ENCODE measurements around the gene TLCD3A. TPM values are rescaled to one million over a fixed set of nuclear protein-coding genes. Genes with fewer than 3 reads are reported as not detected.

Gene TLCD3A
- polyA plus RNA-seq, 1 of the 3 experiments (the other 2 are of a cell fraction), result 31.7 TPM

DNA sequence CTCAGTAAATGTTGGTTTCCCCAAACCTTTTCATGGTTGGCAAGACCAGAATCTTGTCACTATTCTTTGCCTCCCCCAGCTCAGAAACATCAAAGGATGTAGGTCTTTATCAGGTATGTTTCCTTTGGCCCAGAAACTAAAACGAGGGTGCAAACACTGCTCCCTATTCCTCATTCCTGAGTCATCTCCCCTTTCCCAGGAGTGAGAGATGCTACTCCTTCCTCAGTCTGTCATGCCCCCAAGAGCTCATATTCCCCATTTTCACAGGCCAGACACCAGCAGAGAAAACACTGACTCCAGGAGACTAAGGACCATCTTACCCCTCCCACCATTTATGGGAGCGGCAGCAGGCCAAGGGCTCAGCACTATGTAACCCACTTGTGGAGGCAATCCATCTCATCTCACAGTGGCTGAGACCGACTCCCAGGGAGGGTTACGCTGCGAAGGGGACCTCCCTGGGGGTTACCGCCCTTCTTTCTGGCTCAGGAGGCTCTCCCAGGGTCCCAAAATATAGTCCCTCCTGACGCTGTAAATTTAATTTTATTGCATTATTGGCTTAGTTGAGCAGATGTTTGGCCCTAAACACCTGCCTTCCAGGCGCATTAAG is 18.1 kb downstream of the TLCD3A start:
- Histone ChIP-seq H3K9me2 (no peaks in the 10 kb centered on the region), H4K20me1 (ENCODE audit: insufficient read depth) (no peaks in the 10 kb centered on the region), H3K9ac (no peak overlapping the region), H2AFZ (ENCODE audit: low read depth) (no peak overlapping the region), H3K79me2 (ENCODE audit: insufficient read depth) (peaks cover 37% of the 10 kb centered on the region), H3F3A (replicated peaks; ENCODE audit: insufficient read depth) (peaks cover 15% of the 10 kb centered on the region), H3K36me3 (replicated peaks in 1 of 2; ENCODE audit: control insufficient read depth in 1 of 2, insufficient read depth in 2 of 2, low read length in 1 of 2) (peaks cover 6 to 25% of the 10 kb centered on the region in 2 experiments), H3K4me1 (ENCODE audit: control insufficient read depth in 1 of 2, insufficient read depth in 2 of 2, low read depth in 1 of 2, low read length in 1 of 2) (peaks cover 5 to 18% of the 10 kb centered on the region in 2 experiments; a peak in 2 of 4 replicates), H3K27ac (ENCODE audit: low read depth in 2 of 2, low read length in 1 of 2) (no peak overlapping the region), H3K4me3 (ENCODE audit: low read depth in 2 of 2, low read length in 1 of 2) (peak overlapping the region in 1 of 2 experiments; percentile 84; a peak in 2 of 4 replicates), H3K27me3 (ENCODE audit: insufficient read depth) (no peaks in the 10 kb centered on the region), H3K9me3 (no peaks in the 10 kb centered on the region), H3K4me2 (peak overlapping the region; percentile 95)
- no peak for DNase-seq
- POLR2A ChIA-PET, result interaction anchor here (1.0 kb wide), 1 partner anchor 9 kb away, joined by 3 read pairs; no protein-coding TSS in a partner anchor
- 70% methylated on average over 8 of the region's 8 CpGs for WGBS (ENCODE audit: low lambda C conversion rate)
- CTCF ChIA-PET, result interaction anchor here (1.0 to 2.2 kb wide), 5 partner anchors 9 to 230 kb away, joined by 3 to 8 read pairs (median 5); no protein-coding TSS in a partner anchor
- TF ChIP-seq, protein P1, sequence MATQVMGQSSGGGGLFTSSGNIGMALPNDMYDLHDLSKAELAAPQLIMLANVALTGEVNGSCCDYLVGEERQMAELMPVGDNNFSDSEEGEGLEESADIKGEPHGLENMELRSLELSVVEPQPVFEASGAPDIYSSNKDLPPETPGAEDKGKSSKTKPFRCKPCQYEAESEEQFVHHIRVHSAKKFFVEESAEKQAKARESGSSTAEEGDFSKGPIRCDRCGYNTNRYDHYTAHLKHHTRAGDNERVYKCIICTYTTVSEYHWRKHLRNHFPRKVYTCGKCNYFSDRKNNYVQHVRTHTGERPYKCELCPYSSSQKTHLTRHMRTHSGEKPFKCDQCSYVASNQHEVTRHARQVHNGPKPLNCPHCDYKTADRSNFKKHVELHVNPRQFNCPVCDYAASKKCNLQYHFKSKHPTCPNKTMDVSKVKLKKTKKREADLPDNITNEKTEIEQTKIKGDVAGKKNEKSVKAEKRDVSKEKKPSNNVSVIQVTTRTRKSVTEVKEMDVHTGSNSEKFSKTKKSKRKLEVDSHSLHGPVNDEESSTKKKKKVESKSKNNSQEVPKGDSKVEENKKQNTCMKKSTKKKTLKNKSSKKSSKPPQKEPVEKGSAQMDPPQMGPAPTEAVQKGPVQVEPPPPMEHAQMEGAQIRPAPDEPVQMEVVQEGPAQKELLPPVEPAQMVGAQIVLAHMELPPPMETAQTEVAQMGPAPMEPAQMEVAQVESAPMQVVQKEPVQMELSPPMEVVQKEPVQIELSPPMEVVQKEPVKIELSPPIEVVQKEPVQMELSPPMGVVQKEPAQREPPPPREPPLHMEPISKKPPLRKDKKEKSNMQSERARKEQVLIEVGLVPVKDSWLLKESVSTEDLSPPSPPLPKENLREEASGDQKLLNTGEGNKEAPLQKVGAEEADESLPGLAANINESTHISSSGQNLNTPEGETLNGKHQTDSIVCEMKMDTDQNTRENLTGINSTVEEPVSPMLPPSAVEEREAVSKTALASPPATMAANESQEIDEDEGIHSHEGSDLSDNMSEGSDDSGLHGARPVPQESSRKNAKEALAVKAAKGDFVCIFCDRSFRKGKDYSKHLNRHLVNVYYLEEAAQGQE (IDR thresholded peaks at IDR 0.05; ENCODE audit: low read depth, low read length), result no peak

GRCh38 chr17:751269-752001 is 19.0 kb downstream of the TLCD3A start:
- no peaks in the 10 kb centered on the region for H4K20me1 ChIP-seq (ENCODE audit: insufficient read depth)
- TF ChIP-seq PBX3 (IDR thresholded peaks at IDR 0.05) (no peak), MXI1 (IDR thresholded peaks at IDR 0.05; ENCODE audit: low read depth, low read length) (peak; percentile 57; the same call in 1 of the 2 replicates), RAD21 (IDR thresholded peaks at IDR 0.05; ENCODE audit: low read length) (no peak), IRF3 (IDR thresholded peaks at IDR 0.05; ENCODE audit: low read depth, low read length) (no peak), JUND (IDR thresholded peaks at IDR 0.05) (no peak), TCF12 (IDR thresholded peaks at IDR 0.05) (no peak)
- TF ChIP-seq, protein P2, sequence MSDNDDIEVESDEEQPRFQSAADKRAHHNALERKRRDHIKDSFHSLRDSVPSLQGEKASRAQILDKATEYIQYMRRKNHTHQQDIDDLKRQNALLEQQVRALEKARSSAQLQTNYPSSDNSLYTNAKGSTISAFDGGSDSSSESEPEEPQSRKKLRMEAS (IDR thresholded peaks at IDR 0.05; ENCODE audit: low read depth), result no peak; the same call in 1 of the 2 replicates
- peaks cover 8 to 17% of the 10 kb centered on the region in 2 experiments for H3K36me3 ChIP-seq (replicated peaks in 1 of 2; ENCODE audit: control insufficient read depth in 1 of 2, insufficient read depth in 2 of 2, low read length in 1 of 2)
- CTCF ChIA-PET, result interaction anchor here (0.7 to 2.5 kb wide), 8 partner anchors 10 to 339 kb away, joined by 3 to 8 read pairs (median 4); partner anchors contain the start of gene VPS53
- peaks cover 5 to 18% of the 10 kb centered on the region in 2 experiments; a peak in 2 of 4 replicates for H3K4me1 ChIP-seq (ENCODE audit: control insufficient read depth in 1 of 2, insufficient read depth in 2 of 2, low read depth in 1 of 2, low read length in 1 of 2)
- peaks cover 21% of the 10 kb centered on the region for H3F3A ChIP-seq (replicated peaks; ENCODE audit: insufficient read depth)
- H3K4me2 ChIP-seq, result peak overlapping the region; percentile 95
- POLR2A ChIA-PET, result interaction anchor here (1.0 kb wide), 2 partner anchors 10 to 18 kb away, joined by 3 read pairs; no protein-coding TSS in a partner anchor
- no peaks in the 10 kb centered on the region for H3K9me3 ChIP-seq
- H2AFZ ChIP-seq (ENCODE audit: low read depth), result peak overlapping the region; percentile 50; the same call in 1 of the 2 replicates
- no peaks in the 10 kb centered on the region for H3K27me3 ChIP-seq (ENCODE audit: insufficient read depth)
- no peaks in the 10 kb centered on the region for H3K9me2 ChIP-seq
- 3% methylated on average over 21 of the region's 49 CpGs for WGBS (ENCODE audit: low lambda C conversion rate)
- H3K79me2 ChIP-seq (ENCODE audit: insufficient read depth), result peaks cover 33% of the 10 kb centered on the region
- H3K9ac ChIP-seq, result peak overlapping the region; percentile 87
- H3K4me3 ChIP-seq (ENCODE audit: low read depth in 2 of 2, low read length in 1 of 2), result peak overlapping the region; percentile 77 to 84
- DNase-seq, result peak; percentile 51
- H3K27ac ChIP-seq (ENCODE audit: low read depth in 2 of 2, low read length in 1 of 2), result peak overlapping the region in 1 of 2 experiments; percentile 62; a peak in 1 of 4 replicates
